Measurements from ENCODE around the gene YAF2. TPM values are rescaled to one million over a fixed set of nuclear protein-coding genes. Genes with fewer than 3 reads are reported as not detected.

YAF2 gene
- total and polyA plus RNA-seq, 2 experiments from 2014 or later: 1.0 TPM

- no peak for TF ChIP-seq ZNF462 (CRISPR knock-in tag; IDR thresholded peaks at IDR 0.05)
- TF ChIP-seq ZNF331 (CRISPR knock-in tag; IDR thresholded peaks at IDR 0.05; ENCODE audit: low read depth): no peak
- TF ChIP-seq ETS1 (IDR thresholded peaks at IDR 0.05): no peak
- TF ChIP-seq STAT1 (IDR thresholded peaks at IDR 0.05; ENCODE audit: unreplicated experiment): no peak
- no peak for TF ChIP-seq CTCF (conservative IDR thresholded peaks at IDR 0.05; ENCODE audit: low read depth in 2 of 2)
- TF ChIP-seq NANOG (IDR thresholded peaks at IDR 0.05; ENCODE audit: borderline replicate concordance): no peak
- TF ChIP-seq CREB1 (CRISPR knock-in tag; IDR thresholded peaks at IDR 0.05; ENCODE audit: low read depth): no peak
These were observed 119.7 kb downstream of the YAF2 start (continued) for GRCh38 chr12:42118136-42118879.
